HL-60 (cell line): ENCODE results near the gene SUPT3H.

Experiments used
- DNase-seq, 2 experiments: peaks; one replicate each; pipeline ENCODE4 v3.0.0-alpha.2; 2010 to 2020; ENCODE audit warnings: low read depth in 1 of 2, low spot score in 1 of 2
- H3K27ac ChIP-seq: fragments of 250-450 bp; sonication (Bioruptor Pico); replicated peaks from 2 replicates; pipeline ENCODE4 v1.5.1; 2020; ENCODE audit warnings: mild to moderate bottlenecking, moderate library complexity
- H3K27me3 ChIP-seq: fragments of 250-450 bp; sonication (Bioruptor Pico); 2 replicates; pipeline ENCODE4 v1.5.1; 2021; ENCODE audit warnings: mild to moderate bottlenecking, moderate library complexity; ENCODE audit not compliant: insufficient read depth, poor library complexity, severe bottlenecking
- H3K4me3 ChIP-seq: replicated peaks from 2 replicates; pipeline ENCODE4 v1.5.1; 2011; ENCODE audit warnings: mild to moderate bottlenecking, control low read depth, low read length; ENCODE audit not compliant: insufficient read depth
- CTCF ChIP-seq: IDR thresholded peaks from one replicate; pipeline ENCODE4 v1.5.1; 2011; ENCODE audit warnings: low read length, control low read depth, inconsistent platforms; ENCODE audit not compliant: insufficient read depth
- GABPA ChIP-seq: IDR thresholded peaks from 2 replicates; pipeline ENCODE4 v1.6.1; 2012; ENCODE audit warnings: low read depth
- POLR2AphosphoS5 ChIP-seq: IDR thresholded peaks from 2 replicates; pipeline ENCODE4 v1.6.1; 2012; ENCODE audit warnings: low read depth
- REST ChIP-seq: IDR thresholded peaks from 2 replicates; pipeline ENCODE4 v1.6.1; 2012; ENCODE audit warnings: low read depth; ENCODE audit not compliant: insufficient replicate concordance
- SPI1 ChIP-seq: IDR thresholded peaks from 2 replicates; pipeline ENCODE4 v1.6.1; 2012; ENCODE audit warnings: low read depth, mild to moderate bottlenecking, borderline replicate concordance

Gene SUPT3H

GRCh38 chr6:45327956-45328522 lies 49.7 kb downstream of the SUPT3H start, which contains the start of gene RUNX2:
TSS of gene RUNX2 (plus strand) at chr6:45328330. CDS start at chr6:45328727, 397 bp downstream.
- no peak within 1 kb of the TSS for H3K4me3 ChIP-seq
- no peak within 1 kb of the TSS for H3K27ac ChIP-seq
- no peak for DNase-seq
- H3K27me3 ChIP-seq: no peaks in the 10 kb centered on the region
- TF ChIP-seq CTCF (no peak), REST (no peak), GABPA (no peak), SPI1 (no peak), POLR2AphosphoS5 (no peak)

DNA sequence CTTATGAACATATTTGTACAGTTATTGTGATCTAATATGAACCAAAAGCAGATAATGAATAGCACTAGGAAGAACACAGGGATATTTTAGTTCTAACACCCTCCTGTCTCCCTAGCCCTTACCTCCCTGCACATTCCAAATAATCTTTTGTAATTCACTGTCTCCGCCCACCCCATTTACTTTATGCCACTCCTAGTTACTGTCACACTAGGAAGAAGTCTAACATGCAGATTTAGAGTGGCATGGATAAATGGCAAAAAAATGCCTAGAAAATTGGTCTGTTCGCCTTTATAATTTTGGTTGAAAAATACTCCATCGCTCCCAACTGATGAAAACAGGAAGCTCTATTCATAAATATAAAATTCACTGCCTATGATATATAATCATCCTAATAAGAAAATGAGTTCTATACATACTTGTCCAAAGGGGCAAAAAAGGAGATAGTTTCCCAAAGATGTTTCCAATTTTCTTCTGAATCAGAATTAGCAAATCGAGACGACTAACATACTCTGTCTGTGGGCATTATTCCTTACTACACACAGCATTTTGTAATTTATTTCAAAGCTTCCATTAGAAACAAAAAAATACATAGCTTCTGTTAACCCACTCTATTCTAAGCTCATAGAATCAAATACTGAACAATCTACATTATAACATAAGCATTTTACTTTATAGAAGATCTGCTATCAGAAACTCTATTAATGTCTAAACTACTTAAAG lies 50.9 kb downstream of the SUPT3H start:
- H3K27ac ChIP-seq: no peak overlapping the region
- H3K27me3 ChIP-seq: no peaks in the 10 kb centered on the region
- no peak overlapping the region for H3K4me3 ChIP-seq
- TF ChIP-seq CTCF (no peak), REST (no peak), GABPA (no peak), POLR2AphosphoS5 (no peak), SPI1 (no peak)
- no peak for DNase-seq

DNA sequence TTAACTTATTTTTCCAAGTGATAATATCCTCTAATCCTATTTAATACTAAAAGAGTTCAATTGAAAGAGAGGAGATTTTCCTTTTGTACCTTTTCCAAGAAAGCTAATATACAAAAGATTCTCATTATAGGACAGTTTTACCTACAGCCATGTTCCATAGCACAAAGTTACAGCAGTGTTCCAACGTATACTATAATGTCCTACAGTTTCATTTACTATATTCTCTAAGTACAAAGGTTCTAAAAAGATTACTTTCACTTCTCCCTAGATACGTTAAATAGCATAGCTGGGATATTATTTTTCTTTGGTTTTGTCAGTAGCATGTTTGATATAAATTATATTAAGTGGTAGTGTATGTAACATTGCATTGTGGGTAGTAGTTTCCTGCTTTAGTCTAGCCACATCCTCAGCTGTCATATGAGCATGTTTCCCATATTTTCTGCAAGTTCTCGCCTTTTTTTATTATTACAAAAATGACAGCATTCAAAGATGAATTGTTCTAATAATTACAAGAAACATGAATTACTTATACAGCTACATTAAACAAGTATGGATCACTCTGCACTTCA lies 54.0 kb downstream of the SUPT3H start:
- no peak for DNase-seq
- Histone ChIP-seq H3K27me3 (no peaks in the 10 kb centered on the region), H3K27ac (no peak overlapping the region), H3K4me3 (no peak overlapping the region)
- TF ChIP-seq GABPA (no peak), REST (no peak), SPI1 (no peak), CTCF (no peak), POLR2AphosphoS5 (no peak)
